Hindlimb muscle (tissue), 1 donor: ENCODE measurements around the gene RASL10A. TPM values are rescaled to one million over a fixed set of nuclear protein-coding genes. Genes with fewer than 3 reads are reported as not detected.
A peak's percentile ranks its signal among the peaks of the same experiment; 100 is the strongest.

Experiments
- DNase-seq: peaks from one replicate; pipeline ENCODE4 v3.0.0-alpha.2; 2013
- polyA plus RNA-seq: library from polyadenylated mRNA; unstranded; fragments of 120-200 nt; gene quantifications from one replicate; pipeline ENCODE4 v1.2.1, GENCODE V29; 2013; ENCODE audit not compliant: insufficient read length

The RASL10A gene
- polyA plus RNA-seq, 1 donor = 1.7 TPM

GRCh38 chr22:29317827-29318454, 2.4 kb upstream of the RASL10A start:
- no peak for DNase-seq

- no peak for DNase-seq
Observed at GRCh38 chr22:29316141-29316828, 788 bp upstream of the RASL10A start.

GRCh38 chr22:29314537-29315285, 786 bp downstream of the RASL10A start:
- no peak for DNase-seq

- no peak for DNase-seq
Observed at GRCh38 chr22:29313576-29314466, 1.7 kb downstream of the RASL10A start.

- DNase-seq = peak; percentile 76
Observed at GRCh38 chr22:29313126-29313575, 2.3 kb downstream of the RASL10A start.

- DNase-seq = no peak
Observed at GRCh38 chr22:29312218-29313125, 3.0 kb downstream of the RASL10A start.

GRCh38 chr22:29311464-29312217, 3.9 kb downstream of the RASL10A start:
- no peak for DNase-seq

GRCh38 chr22:29310863-29311339, 4.6 kb downstream of the RASL10A start:
- peak; percentile 96 for DNase-seq

GRCh38 chr22:29310065-29310862, 5.2 kb downstream of the RASL10A start:
- DNase-seq = no peak

- no peak for DNase-seq
Observed at GRCh38 chr22:29309332-29310064, 6.0 kb downstream of the RASL10A start.

- DNase-seq = no peak
Observed at GRCh38 chr22:29308791-29309262, 6.7 kb downstream of the RASL10A start.

- DNase-seq = no peak
Observed at GRCh38 chr22:29308148-29308790, 7.2 kb downstream of the RASL10A start.

GRCh38 chr22:29307596-29308147, 7.8 kb downstream of the RASL10A start:
- no peak for DNase-seq

- peak; percentile 84 for DNase-seq
Observed at GRCh38 chr22:29306835-29307595, 8.5 kb downstream of the RASL10A start.

GRCh38 chr22:29306175-29306834, 9.2 kb downstream of the RASL10A start, which contains the start of gene GAS2L1:
GAS2L1 (plus strand) TSS chr22:29306650; CDS start chr22:29308106, 1,456 bp downstream.
- DNase-seq = peak; percentile 84

- no peak for DNase-seq
Observed at GRCh38 chr22:29305836-29306174, 9.7 kb downstream of the RASL10A start.
